Measurements from ENCODE around the gene FGD6.

The FGD6 gene

GRCh38 chr12:95217377-95218149, at the start of gene FGD6, which contains the start of gene VEZT:
TSS of gene FGD6 (minus strand) at chr12:95217467. CDS start at chr12:95217240, 227 bp downstream.
TSS of gene VEZT (plus strand) at chr12:95217807. CDS start at chr12:95217851, 44 bp downstream.
- Histone ChIP-seq H3K4me1 (ENCODE audit: control insufficient read depth, insufficient read depth, low read length, unreplicated experiment) (peaks cover 17% of the 10 kb centered on the region), H3K79me2 (ENCODE audit: control insufficient read depth, insufficient read depth, low read length, unreplicated experiment) (peaks cover 60% of the 10 kb centered on the region)

GRCh38 chr12:95266254-95266653, 49.0 kb upstream of the FGD6 start:
- H3K27me3 ChIP-seq (ENCODE audit: insufficient read depth, low read length): no peaks in the 10 kb centered on the region
- H3K4me1 ChIP-seq (ENCODE audit: control insufficient read depth, insufficient read depth, low read length, unreplicated experiment): no peaks in the 10 kb centered on the region
- H3K27ac ChIP-seq (ENCODE audit: low read depth, low read length): no peak overlapping the region
- H3K4me3 ChIP-seq (ENCODE audit: low read depth, low read length): no peak overlapping the region
- H3K79me2 ChIP-seq (ENCODE audit: control insufficient read depth, insufficient read depth, low read length, unreplicated experiment): no peaks in the 10 kb centered on the region
- peaks cover 14% of the 10 kb centered on the region for H3K36me3 ChIP-seq (ENCODE audit: insufficient read depth, low read length)
- H2AFZ ChIP-seq (ENCODE audit: low read length, unreplicated experiment): no peak overlapping the region

More at GRCh38 chr12:95217377-95218149, at the start of gene FGD6, which contains the start of gene VEZT:
- Histone ChIP-seq H2AFZ (ENCODE audit: low read length, unreplicated experiment) (peak within 1 kb of the TSS; percentile 96), H3K36me3 (ENCODE audit: insufficient read depth, low read length) (no peaks in the 10 kb centered on the region), H3K27ac (ENCODE audit: low read depth, low read length) (peak within 1 kb of the TSS; percentile 80), H3K27me3 (ENCODE audit: insufficient read depth, low read length) (no peaks in the 10 kb centered on the region), H3K4me3 (ENCODE audit: low read depth, low read length) (peak within 1 kb of the TSS; percentile 98)

- no peaks in the 10 kb centered on the region for H3K79me2 ChIP-seq (ENCODE audit: control insufficient read depth, insufficient read depth, low read length, unreplicated experiment)
- H3K4me1 ChIP-seq (ENCODE audit: control insufficient read depth, insufficient read depth, low read length, unreplicated experiment): no peaks in the 10 kb centered on the region
- no peak overlapping the region for H3K27ac ChIP-seq (ENCODE audit: low read depth, low read length)
- no peaks in the 10 kb centered on the region for H3K27me3 ChIP-seq (ENCODE audit: insufficient read depth, low read length)
- peaks cover 14% of the 10 kb centered on the region for H3K36me3 ChIP-seq (ENCODE audit: insufficient read depth, low read length)
- no peak overlapping the region for H2AFZ ChIP-seq (ENCODE audit: low read length, unreplicated experiment)
- H3K4me3 ChIP-seq (ENCODE audit: low read depth, low read length): no peak overlapping the region
Measured at GRCh38 chr12:95265765-95266164, 48.5 kb upstream of the FGD6 start.

GRCh38 chr12:95262808-95263207, 45.5 kb upstream of the FGD6 start:
- H3K27ac ChIP-seq (ENCODE audit: low read depth, low read length): no peak overlapping the region
- H3K27me3 ChIP-seq (ENCODE audit: insufficient read depth, low read length): no peaks in the 10 kb centered on the region
- no peaks in the 10 kb centered on the region for H3K79me2 ChIP-seq (ENCODE audit: control insufficient read depth, insufficient read depth, low read length, unreplicated experiment)

GRCh38 chr12:95261109-95261508, 43.8 kb upstream of the FGD6 start:
- H3K4me1 ChIP-seq (ENCODE audit: control insufficient read depth, insufficient read depth, low read length, unreplicated experiment): no peaks in the 10 kb centered on the region
- H3K36me3 ChIP-seq (ENCODE audit: insufficient read depth, low read length): peaks cover 17% of the 10 kb centered on the region; the same call in 1 of the 2 replicates
- no peak overlapping the region for H3K4me3 ChIP-seq (ENCODE audit: low read depth, low read length)
- no peak overlapping the region for H2AFZ ChIP-seq (ENCODE audit: low read length, unreplicated experiment)
- no peaks in the 10 kb centered on the region for H3K79me2 ChIP-seq (ENCODE audit: control insufficient read depth, insufficient read depth, low read length, unreplicated experiment)
- H3K27ac ChIP-seq (ENCODE audit: low read depth, low read length): no peak overlapping the region
- H3K27me3 ChIP-seq (ENCODE audit: insufficient read depth, low read length): no peaks in the 10 kb centered on the region

More at GRCh38 chr12:95262808-95263207, 45.5 kb upstream of the FGD6 start:
- Histone ChIP-seq H3K4me3 (ENCODE audit: low read depth, low read length) (no peak overlapping the region), H2AFZ (ENCODE audit: low read length, unreplicated experiment) (no peak overlapping the region), H3K4me1 (ENCODE audit: control insufficient read depth, insufficient read depth, low read length, unreplicated experiment) (no peaks in the 10 kb centered on the region), H3K36me3 (ENCODE audit: insufficient read depth, low read length) (peaks cover 16% of the 10 kb centered on the region)

- H2AFZ ChIP-seq (ENCODE audit: low read length, unreplicated experiment): no peak overlapping the region
- H3K27me3 ChIP-seq (ENCODE audit: insufficient read depth, low read length): no peaks in the 10 kb centered on the region
- peaks cover 25% of the 10 kb centered on the region for H3K36me3 ChIP-seq (ENCODE audit: insufficient read depth, low read length)
- H3K79me2 ChIP-seq (ENCODE audit: control insufficient read depth, insufficient read depth, low read length, unreplicated experiment): no peaks in the 10 kb centered on the region
- H3K4me1 ChIP-seq (ENCODE audit: control insufficient read depth, insufficient read depth, low read length, unreplicated experiment): no peaks in the 10 kb centered on the region
- H3K4me3 ChIP-seq (ENCODE audit: low read depth, low read length): no peak overlapping the region
- H3K27ac ChIP-seq (ENCODE audit: low read depth, low read length): no peak overlapping the region
Measured at GRCh38 chr12:95259368-95259767, 42.1 kb upstream of the FGD6 start.

- no peak overlapping the region for H3K27ac ChIP-seq (ENCODE audit: low read depth, low read length)
- H3K36me3 ChIP-seq (ENCODE audit: insufficient read depth, low read length): peaks cover 24% of the 10 kb centered on the region
- no peak overlapping the region for H2AFZ ChIP-seq (ENCODE audit: low read length, unreplicated experiment)
- no peaks in the 10 kb centered on the region for H3K79me2 ChIP-seq (ENCODE audit: control insufficient read depth, insufficient read depth, low read length, unreplicated experiment)
- H3K4me1 ChIP-seq (ENCODE audit: control insufficient read depth, insufficient read depth, low read length, unreplicated experiment): no peaks in the 10 kb centered on the region
- H3K4me3 ChIP-seq (ENCODE audit: low read depth, low read length): no peak overlapping the region
- H3K27me3 ChIP-seq (ENCODE audit: insufficient read depth, low read length): no peaks in the 10 kb centered on the region
Measured at GRCh38 chr12:95258803-95259202, 41.5 kb upstream of the FGD6 start.

GRCh38 chr12:95258151-95258550, 40.9 kb upstream of the FGD6 start:
- Histone ChIP-seq H3K27ac (ENCODE audit: low read depth, low read length) (no peak overlapping the region), H3K36me3 (ENCODE audit: insufficient read depth, low read length) (peaks cover 24% of the 10 kb centered on the region), H3K27me3 (ENCODE audit: insufficient read depth, low read length) (no peaks in the 10 kb centered on the region), H3K4me3 (ENCODE audit: low read depth, low read length) (no peak overlapping the region), H2AFZ (ENCODE audit: low read length, unreplicated experiment) (no peak overlapping the region), H3K4me1 (ENCODE audit: control insufficient read depth, insufficient read depth, low read length, unreplicated experiment) (no peaks in the 10 kb centered on the region), H3K79me2 (ENCODE audit: control insufficient read depth, insufficient read depth, low read length, unreplicated experiment) (no peaks in the 10 kb centered on the region)

- H2AFZ ChIP-seq (ENCODE audit: low read length, unreplicated experiment): no peak overlapping the region
- H3K4me3 ChIP-seq (ENCODE audit: low read depth, low read length): no peak overlapping the region
- no peak overlapping the region for H3K27ac ChIP-seq (ENCODE audit: low read depth, low read length)
- H3K79me2 ChIP-seq (ENCODE audit: control insufficient read depth, insufficient read depth, low read length, unreplicated experiment): no peaks in the 10 kb centered on the region
- no peaks in the 10 kb centered on the region for H3K4me1 ChIP-seq (ENCODE audit: control insufficient read depth, insufficient read depth, low read length, unreplicated experiment)
- H3K27me3 ChIP-seq (ENCODE audit: insufficient read depth, low read length): no peaks in the 10 kb centered on the region
- peaks cover 24% of the 10 kb centered on the region for H3K36me3 ChIP-seq (ENCODE audit: insufficient read depth, low read length)
Measured at GRCh38 chr12:95257541-95257940, 40.3 kb upstream of the FGD6 start.

- Histone ChIP-seq H3K36me3 (ENCODE audit: insufficient read depth, low read length) (peaks cover 31% of the 10 kb centered on the region), H3K4me3 (ENCODE audit: low read depth, low read length) (no peak overlapping the region), H3K4me1 (ENCODE audit: control insufficient read depth, insufficient read depth, low read length, unreplicated experiment) (no peaks in the 10 kb centered on the region), H2AFZ (ENCODE audit: low read length, unreplicated experiment) (no peak overlapping the region), H3K27me3 (ENCODE audit: insufficient read depth, low read length) (no peaks in the 10 kb centered on the region), H3K79me2 (ENCODE audit: control insufficient read depth, insufficient read depth, low read length, unreplicated experiment) (peaks cover 8% of the 10 kb centered on the region), H3K27ac (ENCODE audit: low read depth, low read length) (no peak overlapping the region)
Measured at GRCh38 chr12:95253386-95253785, 36.1 kb upstream of the FGD6 start.

Measured in ACC112 (cell line).